ENCODE results near the gene PYGB.

GRCh38 chr20:25324412-25324811 is 76.5 kb downstream of the PYGB start:
- no peak for TF ChIP-seq ZNF274 (IDR thresholded peaks at IDR 0.05; ENCODE audit: low read length)
- no peak for TF ChIP-seq ZNF274 (tag by site-specific recombination; IDR thresholded peaks at IDR 0.05; ENCODE audit: borderline replicate concordance)
- TF ChIP-seq ZBTB21 (tag by site-specific recombination; IDR thresholded peaks at IDR 0.05) = no peak
- TF ChIP-seq ZNF76 (tag by site-specific recombination; IDR thresholded peaks at IDR 0.05; ENCODE audit: borderline replicate concordance, low read depth) = no peak
- TF ChIP-seq ZBTB26 (tag by site-specific recombination; optimal IDR thresholded peaks at IDR 0.05) = no peak
- no peak for TF ChIP-seq ZNF175 (tag by site-specific recombination; IDR thresholded peaks at IDR 0.05)
- TF ChIP-seq ZNF133 (tag by site-specific recombination; IDR thresholded peaks at IDR 0.05) = no peak
